Measurements from ENCODE around the gene USP35.

The USP35 gene, protein sequence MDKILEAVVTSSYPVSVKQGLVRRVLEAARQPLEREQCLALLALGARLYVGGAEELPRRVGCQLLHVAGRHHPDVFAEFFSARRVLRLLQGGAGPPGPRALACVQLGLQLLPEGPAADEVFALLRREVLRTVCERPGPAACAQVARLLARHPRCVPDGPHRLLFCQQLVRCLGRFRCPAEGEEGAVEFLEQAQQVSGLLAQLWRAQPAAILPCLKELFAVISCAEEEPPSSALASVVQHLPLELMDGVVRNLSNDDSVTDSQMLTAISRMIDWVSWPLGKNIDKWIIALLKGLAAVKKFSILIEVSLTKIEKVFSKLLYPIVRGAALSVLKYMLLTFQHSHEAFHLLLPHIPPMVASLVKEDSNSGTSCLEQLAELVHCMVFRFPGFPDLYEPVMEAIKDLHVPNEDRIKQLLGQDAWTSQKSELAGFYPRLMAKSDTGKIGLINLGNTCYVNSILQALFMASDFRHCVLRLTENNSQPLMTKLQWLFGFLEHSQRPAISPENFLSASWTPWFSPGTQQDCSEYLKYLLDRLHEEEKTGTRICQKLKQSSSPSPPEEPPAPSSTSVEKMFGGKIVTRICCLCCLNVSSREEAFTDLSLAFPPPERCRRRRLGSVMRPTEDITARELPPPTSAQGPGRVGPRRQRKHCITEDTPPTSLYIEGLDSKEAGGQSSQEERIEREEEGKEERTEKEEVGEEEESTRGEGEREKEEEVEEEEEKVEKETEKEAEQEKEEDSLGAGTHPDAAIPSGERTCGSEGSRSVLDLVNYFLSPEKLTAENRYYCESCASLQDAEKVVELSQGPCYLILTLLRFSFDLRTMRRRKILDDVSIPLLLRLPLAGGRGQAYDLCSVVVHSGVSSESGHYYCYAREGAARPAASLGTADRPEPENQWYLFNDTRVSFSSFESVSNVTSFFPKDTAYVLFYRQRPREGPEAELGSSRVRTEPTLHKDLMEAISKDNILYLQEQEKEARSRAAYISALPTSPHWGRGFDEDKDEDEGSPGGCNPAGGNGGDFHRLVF

DNA sequence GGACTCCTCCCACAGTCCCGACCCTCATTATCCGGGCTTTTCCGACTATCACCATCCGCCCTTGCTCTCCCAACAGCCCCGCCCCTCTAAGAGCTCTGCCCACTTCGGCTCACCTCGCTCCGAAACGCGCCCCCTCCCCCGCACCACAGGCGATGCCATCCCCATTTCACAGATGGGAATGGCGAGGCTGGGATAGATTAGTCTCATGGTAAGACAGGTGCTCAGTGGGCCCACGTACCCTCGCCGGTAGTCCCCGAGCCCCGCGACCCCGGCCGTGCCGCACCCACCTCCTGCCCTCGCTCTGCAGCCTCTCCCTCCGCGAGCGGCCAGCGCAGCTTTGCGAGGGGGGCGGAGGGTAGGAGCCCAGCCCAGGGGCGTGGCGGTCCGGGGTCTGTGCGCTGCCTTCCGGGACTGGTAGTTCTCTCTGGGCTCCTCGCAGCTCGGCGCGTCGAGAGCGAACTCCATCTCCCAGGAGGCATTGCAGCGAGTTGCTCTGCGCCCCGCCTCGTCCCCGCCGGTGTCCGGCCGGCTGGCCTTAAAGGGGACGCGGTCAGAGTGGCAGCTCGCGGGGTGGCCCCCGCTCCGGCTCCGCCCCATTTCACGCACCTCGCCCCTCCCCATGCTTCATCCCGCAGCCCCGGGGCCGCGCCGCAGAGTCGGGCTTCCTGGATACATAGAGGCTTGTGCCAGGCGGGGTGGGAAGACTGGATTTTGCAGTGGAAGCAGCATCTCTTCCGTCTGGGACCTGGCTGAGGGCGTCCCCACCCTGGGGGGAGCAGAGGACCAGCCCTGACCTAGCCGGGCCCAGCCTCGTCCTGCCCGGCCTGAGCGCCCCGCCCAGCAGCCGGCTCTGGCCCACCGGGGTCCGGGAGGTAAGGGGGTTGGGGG is at the start of gene USP35, which contains the start of gene KCTD21:
Gene USP35, plus strand, starts transcription at position 634 of the 888 bp plus-strand sequence. CDS start 7,327 bp downstream, outside the sequence.
Gene KCTD21, minus strand, starts transcription at position 341 of the 888 bp plus-strand sequence. CDS start 14,072 bp downstream, outside the sequence.
- H3K4me1 ChIP-seq: peaks cover 53 to 70% (median 59%) of the 10 kb centered on the region in 10 experiments
- no peaks in the 10 kb centered on the region for H3K9me3 ChIP-seq (replicated peaks in 1 of 11)
- no peak for TF ChIP-seq Cebpa-rat (IDR thresholded peaks at IDR 0.05)
- peak within 1 kb of the TSS; percentile 70 to 87 (median 82) for H3K9ac ChIP-seq
- peak within 1 kb of the TSS; percentile 45 to 78 (median 73); a peak in 21 of 22 replicates for H3K27ac ChIP-seq
- H3K4me2 ChIP-seq: peak within 1 kb of the TSS; percentile 86 to 99 (median 97)
- H4K20me1 ChIP-seq: peaks cover 0 to 53% (median 0%) of the 10 kb centered on the region in 11 experiments; a peak in 5 of 22 replicates
- peak within 1 kb of the TSS; percentile 72 to 90 (median 88) for H3K4me3 ChIP-seq
- no peaks in the 10 kb centered on the region for H3K27me3 ChIP-seq
- peaks cover 0 to 24% (median 0%) of the 10 kb centered on the region in 11 experiments; a peak in 4 of 22 replicates for H3K36me3 ChIP-seq

- Histone ChIP-seq H3K36me3 (peaks cover 0 to 36% (median 34%) of the 10 kb centered on the region in 11 experiments; a peak in 20 of 22 replicates), H3K9ac (peak within 1 kb of the TSS; percentile 79 to 95 (median 90)), H3K4me3 (peak within 1 kb of the TSS; percentile 69 to 88 (median 77)), H3K4me2 (peak within 1 kb of the TSS; percentile 81 to 97 (median 89)), H4K20me1 (no peaks in the 10 kb centered on the region; a peak in 1 of 22 replicates), H3K27ac (peak within 1 kb of the TSS; percentile 50 to 98 (median 94)), H3K27me3 (no peaks in the 10 kb centered on the region), H3K4me1 (peaks cover 33 to 51% (median 44%) of the 10 kb centered on the region in 10 experiments), H3K9me3 (replicated peaks in 1 of 11) (peaks cover 0 to 13% (median 6%) of the 10 kb centered on the region in 11 experiments; a peak in 10 of 22 replicates)
- peak in 8 of 11 experiments; percentile 20 to 91 (median 70); a peak in 13 of 22 replicates for TF ChIP-seq Cebpa-rat (IDR thresholded peaks at IDR 0.05)
These were observed 49.0 kb upstream of the USP35 start, which contains the start of gene ALG8 for GRCh38 chr11:78139422-78140391. Gene ALG8 (minus strand): TSS chr11:78139626. CDS start chr11:78139588, 38 bp downstream.

- no peaks in the 10 kb centered on the region; a peak in 1 of 22 replicates for H4K20me1 ChIP-seq
- H3K36me3 ChIP-seq: peaks cover 0 to 28% (median 26%) of the 10 kb centered on the region in 11 experiments; a peak in 19 of 22 replicates
- H3K27me3 ChIP-seq: no peaks in the 10 kb centered on the region
- peak overlapping the region; percentile 79 to 95 (median 90); a peak in 14 of 22 replicates for H3K9ac ChIP-seq
- H3K27ac ChIP-seq: peak overlapping the region in 6 of 11 experiments; percentile 93 to 96 (median 94); a peak in 8 of 22 replicates
- H3K4me1 ChIP-seq: peaks cover 33 to 51% (median 44%) of the 10 kb centered on the region in 10 experiments
- H3K9me3 ChIP-seq (replicated peaks in 1 of 11): peaks cover 0 to 5% (median under 1%) of the 10 kb centered on the region in 11 experiments; a peak in 2 of 22 replicates
- no peak for TF ChIP-seq Cebpa-rat (IDR thresholded peaks at IDR 0.05)
- peak overlapping the region; percentile 69 to 88 (median 77); a peak in 18 of 20 replicates for H3K4me3 ChIP-seq
- H3K4me2 ChIP-seq: peak overlapping the region; percentile 79 to 97 (median 89)
These were observed 48.2 kb upstream of the USP35 start for GRCh38 chr11:78140392-78141077.

- Histone ChIP-seq H3K27me3 (no peaks in the 10 kb centered on the region), H3K4me2 (no peak overlapping the region), H3K36me3 (no peaks in the 10 kb centered on the region), H3K4me1 (peaks cover 18 to 24% (median 23%) of the 10 kb centered on the region in 10 experiments), H3K9me3 (replicated peaks in 1 of 11) (no peaks in the 10 kb centered on the region), H4K20me1 (no peaks in the 10 kb centered on the region), H3K27ac (no peak overlapping the region), H3K4me3 (no peak overlapping the region), H3K9ac (no peak overlapping the region)
- TF ChIP-seq Cebpa-rat (IDR thresholded peaks at IDR 0.05): no peak
These were observed 43.2 kb upstream of the USP35 start for GRCh38 chr11:78145511-78146025.

DNA sequence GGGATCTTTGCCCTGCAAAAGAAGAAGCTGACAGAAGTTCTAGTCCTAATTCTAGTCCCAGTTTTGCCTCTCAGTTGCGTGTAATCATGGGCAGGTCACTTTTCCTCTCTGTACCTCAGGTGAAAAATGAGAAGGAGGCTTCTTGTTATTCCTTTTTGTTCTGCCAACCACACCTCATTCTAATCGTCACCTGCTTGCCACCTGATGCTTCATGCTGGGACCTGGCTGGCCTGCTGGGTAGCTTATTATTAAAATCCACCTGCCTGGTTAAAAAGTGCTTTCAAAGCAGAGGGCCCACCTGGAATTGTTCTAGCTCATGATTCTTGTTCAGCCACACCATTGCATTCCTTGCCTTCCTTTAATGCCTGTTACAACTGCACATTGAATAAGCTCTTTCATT is 40.9 kb upstream of the USP35 start:
- TF ChIP-seq Cebpa-rat (IDR thresholded peaks at IDR 0.05): no peak
- Histone ChIP-seq H4K20me1 (no peaks in the 10 kb centered on the region), H3K27ac (no peak overlapping the region), H3K9ac (no peak overlapping the region), H3K4me3 (no peak overlapping the region), H3K9me3 (replicated peaks in 1 of 11) (no peaks in the 10 kb centered on the region), H3K4me2 (no peak overlapping the region), H3K27me3 (no peaks in the 10 kb centered on the region), H3K36me3 (no peaks in the 10 kb centered on the region), H3K4me1 (peaks cover 12 to 15% (median 13%) of the 10 kb centered on the region in 10 experiments)

DNA sequence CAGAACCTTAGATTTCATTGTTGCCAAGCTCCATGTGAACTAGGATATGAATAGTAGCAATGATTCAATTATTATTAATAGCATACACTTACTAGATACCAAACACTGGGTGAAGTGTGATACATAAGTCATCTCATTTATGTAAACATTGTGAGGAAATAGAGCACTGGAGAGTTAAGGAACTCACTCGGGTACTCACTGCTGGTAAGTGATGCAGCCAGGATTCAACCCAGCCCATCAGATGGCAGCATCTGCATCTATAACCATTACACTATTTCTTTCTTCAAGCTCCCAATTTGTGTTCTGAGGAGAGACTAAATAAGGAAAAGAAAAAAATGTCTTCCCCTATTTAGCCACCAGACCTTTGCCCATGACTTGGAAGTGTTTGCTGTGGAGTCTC is 39.1 kb upstream of the USP35 start:
- H3K27ac ChIP-seq: no peak overlapping the region
- no peaks in the 10 kb centered on the region for H3K9me3 ChIP-seq (replicated peaks in 1 of 11)
- no peaks in the 10 kb centered on the region for H3K36me3 ChIP-seq
- H3K27me3 ChIP-seq: no peaks in the 10 kb centered on the region
- H3K9ac ChIP-seq: no peak overlapping the region
- no peak overlapping the region for H3K4me3 ChIP-seq
- H3K4me1 ChIP-seq: no peaks in the 10 kb centered on the region
- no peaks in the 10 kb centered on the region for H4K20me1 ChIP-seq
- H3K4me2 ChIP-seq: no peak overlapping the region
- TF ChIP-seq Cebpa-rat (IDR thresholded peaks at IDR 0.05): no peak
